ENCODE data around the gene ATP6V1B1. TPM values are rescaled to one million over a fixed set of nuclear protein-coding genes. Genes with fewer than 3 reads are reported as not detected.

The ATP6V1B1 gene
- polyA plus RNA-seq, 3 donors: not detected

DNA sequence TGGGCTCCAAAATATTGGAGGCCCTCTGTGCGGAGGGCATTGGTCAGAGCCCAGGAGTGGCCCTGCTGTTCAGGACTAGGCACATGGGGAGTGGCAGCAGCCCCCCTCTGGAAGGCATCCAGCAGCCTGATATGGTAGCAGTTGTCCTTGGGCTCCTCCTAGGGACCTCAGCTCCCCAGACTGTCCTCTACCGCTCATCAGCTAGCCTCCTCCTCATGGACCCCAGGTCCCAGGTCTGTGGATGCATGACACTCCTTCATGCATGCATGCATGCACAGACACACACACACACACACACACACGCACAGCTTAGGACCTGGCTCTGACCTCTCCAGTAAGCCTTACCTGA, 15.4 kb upstream of the ATP6V1B1 start:
- intact Hi-C loops (cut with micrococcal nuclease): loop anchor here in 1 of 2 donors (5.0 kb wide), 1 partner anchor 133 kb away; no protein-coding TSS in a partner anchor
- H3K27me3 ChIP-seq (ENCODE audit: control insufficient read depth in 2 of 2, insufficient read depth in 2 of 2, low read length in 2 of 2): peaks cover 4 to 16% of the 10 kb centered on the region in 2 donors
- no peak overlapping the region for H3K27ac Mint-ChIP-seq
- no peak overlapping the region for H2AFZ ChIP-seq (ENCODE audit: insufficient read depth, low read depth, low read length, poor library complexity, severe bottlenecking)
- no peak overlapping the region for H3K4me3 ChIP-seq (replicated peaks in 1 of 3; ENCODE audit: low read depth in 2 of 3, low read length in 3 of 3)
- 100% methylated on average over 2 of the region's 3 CpGs for WGBS (ENCODE audit: insufficient coverage)
- no peak overlapping the region for H3K27ac ChIP-seq (ENCODE audit: low read depth in 1 of 2, low read length in 2 of 2)
- no peaks in the 10 kb centered on the region for H3K4me1 Mint-ChIP-seq
- no peaks in the 10 kb centered on the region for H3K36me3 Mint-ChIP-seq
- H3K9me3 ChIP-seq (replicated peaks in 1 of 2; ENCODE audit: control insufficient read depth in 1 of 2, insufficient read depth in 1 of 2, low read length in 2 of 2): no peaks in the 10 kb centered on the region
- no peak for DNase-seq
- H3K36me3 ChIP-seq (replicated peaks in 1 of 2; ENCODE audit: control insufficient read depth in 1 of 2, insufficient read depth in 2 of 2, low read length in 2 of 2): no peaks in the 10 kb centered on the region
- TF ChIP-seq CTCF (IDR thresholded peaks at IDR 0.05): no peak
- no peak overlapping the region for H3K4me2 ChIP-seq (replicated peaks; ENCODE audit: extremely low read depth, low read length, poor library complexity, severe bottlenecking)
- no peak overlapping the region for H3K4me3 Mint-ChIP-seq
- peaks cover 0 to 3% (median 0%) of the 10 kb centered on the region in 7 donors for H3K9me3 Mint-ChIP-seq
- no peaks in the 10 kb centered on the region for H3K4me1 ChIP-seq (ENCODE audit: control insufficient read depth in 1 of 2, insufficient read depth in 2 of 2, low read length in 2 of 2)
- H3K79me2 ChIP-seq (ENCODE audit: insufficient read depth, low read length): no peaks in the 10 kb centered on the region
- H3K9ac ChIP-seq (ENCODE audit: insufficient read depth, low read length, poor library complexity, severe bottlenecking): no peak overlapping the region
- H4K20me1 ChIP-seq (ENCODE audit: insufficient read depth, low read length): no peaks in the 10 kb centered on the region
- peaks cover 29 to 38% (median 31%) of the 10 kb centered on the region in 3 donors for H3K27me3 Mint-ChIP-seq (ENCODE audit: low read depth in 3 of 3)

DNA sequence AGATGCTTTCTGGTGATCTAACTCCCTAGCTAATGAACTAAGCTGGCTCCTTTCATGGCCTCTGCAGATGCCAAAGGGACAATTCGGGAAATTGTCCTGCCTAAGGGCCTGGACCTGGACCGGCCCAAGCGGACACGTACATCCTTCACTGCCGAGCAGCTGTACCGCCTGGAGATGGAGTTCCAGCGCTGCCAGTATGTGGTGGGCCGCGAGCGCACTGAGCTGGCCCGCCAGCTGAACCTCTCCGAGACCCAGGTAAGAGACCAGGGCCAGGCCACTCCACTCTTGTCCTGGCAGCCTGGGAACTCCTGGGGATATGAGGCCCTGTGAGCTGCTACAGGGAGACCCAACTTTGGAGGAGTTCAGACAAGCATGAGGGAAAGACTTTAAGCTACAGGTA, 14.7 kb upstream of the ATP6V1B1 start:
- no peak overlapping the region for H2AFZ ChIP-seq (ENCODE audit: insufficient read depth, low read depth, low read length, poor library complexity, severe bottlenecking)
- no peaks in the 10 kb centered on the region for H3K4me1 ChIP-seq (ENCODE audit: control insufficient read depth in 1 of 2, insufficient read depth in 2 of 2, low read length in 2 of 2)
- H3K4me3 ChIP-seq (replicated peaks in 1 of 3; ENCODE audit: low read depth in 2 of 3, low read length in 3 of 3): no peak overlapping the region
- no peaks in the 10 kb centered on the region for H3K79me2 ChIP-seq (ENCODE audit: insufficient read depth, low read length)
- WGBS (ENCODE audit: insufficient coverage): 96% methylated on average over 12 of the region's 12 CpGs
- H3K9me3 ChIP-seq (replicated peaks in 1 of 2; ENCODE audit: control insufficient read depth in 1 of 2, insufficient read depth in 1 of 2, low read length in 2 of 2): no peaks in the 10 kb centered on the region
- H3K27me3 Mint-ChIP-seq (ENCODE audit: low read depth in 3 of 3): peaks cover 30 to 37% (median 31%) of the 10 kb centered on the region in 3 donors
- H4K20me1 ChIP-seq (ENCODE audit: insufficient read depth, low read length): no peaks in the 10 kb centered on the region
- H3K4me2 ChIP-seq (replicated peaks; ENCODE audit: extremely low read depth, low read length, poor library complexity, severe bottlenecking): no peak overlapping the region
- no peak overlapping the region for H3K27ac ChIP-seq (ENCODE audit: low read depth in 1 of 2, low read length in 2 of 2)
- no peaks in the 10 kb centered on the region for H3K36me3 ChIP-seq (replicated peaks in 1 of 2; ENCODE audit: control insufficient read depth in 1 of 2, insufficient read depth in 2 of 2, low read length in 2 of 2)
- H3K4me3 Mint-ChIP-seq: no peak overlapping the region
- peaks cover 6 to 10% of the 10 kb centered on the region in 2 donors for H3K27me3 ChIP-seq (ENCODE audit: control insufficient read depth in 2 of 2, insufficient read depth in 2 of 2, low read length in 2 of 2)
- no peak overlapping the region for H3K27ac Mint-ChIP-seq
- H3K9ac ChIP-seq (ENCODE audit: insufficient read depth, low read length, poor library complexity, severe bottlenecking): no peak overlapping the region
- intact Hi-C loops (cut with micrococcal nuclease): loop anchor here in 1 of 2 donors (5.0 kb wide), 1 partner anchor 134 kb away; no protein-coding TSS in a partner anchor
- H3K36me3 Mint-ChIP-seq: no peaks in the 10 kb centered on the region
- no peak for DNase-seq
- H3K9me3 Mint-ChIP-seq: peaks cover 0 to 3% (median 0%) of the 10 kb centered on the region in 7 donors
- no peak for TF ChIP-seq CTCF (IDR thresholded peaks at IDR 0.05)
- no peaks in the 10 kb centered on the region for H3K4me1 Mint-ChIP-seq
